GM21576 (cell line): Measurements from ENCODE around the gene RBM39.
"Not testable (repeated sequence)": the region's sequence is repeated elsewhere in the genome, so short reads cannot be mapped to it uniquely, and the experiment has no call there.

Source experiments
- ATAC-seq: cut with Tn5 transposase; IDR thresholded peaks from one replicate; pipeline ENCODE4 v1.9.1; 2021; ENCODE audit warnings: mild to moderate bottlenecking, moderate library complexity; ENCODE audit not compliant: unreplicated experiment

Gene RBM39

GRCh38 chr20:35741892-35742740 is at the start of gene RBM39:
TSS of gene RBM39 (minus strand) at chr20:35742260. CDS start at chr20:35740874, 1,386 bp downstream.
- peak; percentile 79 for ATAC-seq

- no peak for ATAC-seq
These were observed 49.8 kb upstream of the RBM39 start for GRCh38 chr20:35791821-35792220.

DNA sequence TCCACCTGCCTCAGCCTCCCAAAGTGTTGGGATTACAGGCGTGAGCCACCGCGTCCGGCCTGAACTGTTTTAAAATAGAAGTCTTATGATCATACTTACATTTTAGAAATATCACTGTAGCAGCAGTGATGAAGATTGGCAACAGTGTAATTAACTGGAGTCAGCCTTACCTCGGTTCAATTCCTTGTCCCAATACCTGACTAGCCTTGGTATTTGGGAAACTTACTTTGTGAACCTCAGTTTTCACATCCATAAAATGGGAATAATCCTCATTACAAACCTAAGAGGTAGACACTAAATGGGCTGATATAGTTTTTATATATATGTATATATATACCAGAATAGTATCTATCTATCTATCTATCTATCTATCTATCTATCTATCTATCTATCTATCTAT is 49.0 kb upstream of the RBM39 start:
- no peak for ATAC-seq

- ATAC-seq, result no peak
These were observed 46.7 kb upstream of the RBM39 start for GRCh38 chr20:35788796-35789195.

- ATAC-seq, result not testable (repeated sequence)
These were observed 43.5 kb upstream of the RBM39 start for GRCh38 chr20:35785541-35785940.

DNA sequence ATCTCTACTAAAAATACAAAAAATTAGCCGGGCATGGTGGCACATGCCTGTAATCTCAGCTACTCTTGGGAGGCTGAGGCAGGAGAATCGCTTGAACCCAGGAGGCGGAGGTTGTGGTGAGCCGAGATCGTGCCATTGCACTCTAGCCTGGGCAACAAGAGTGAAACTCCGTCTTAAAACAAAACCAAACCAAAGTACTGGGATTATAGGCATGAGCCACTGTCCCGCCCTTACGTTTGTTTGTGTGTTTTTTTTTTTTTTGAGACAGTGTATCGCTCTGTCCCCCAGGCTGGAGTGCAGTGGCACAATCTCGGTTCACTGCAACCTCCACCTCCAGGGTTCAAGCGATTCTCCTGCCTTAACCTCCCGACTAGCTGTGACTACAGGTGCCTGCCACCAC is 41.8 kb upstream of the RBM39 start:
- not testable (repeated sequence) for ATAC-seq

- ATAC-seq, result no peak
These were observed 34.5 kb upstream of the RBM39 start for GRCh38 chr20:35776513-35777101.

DNA sequence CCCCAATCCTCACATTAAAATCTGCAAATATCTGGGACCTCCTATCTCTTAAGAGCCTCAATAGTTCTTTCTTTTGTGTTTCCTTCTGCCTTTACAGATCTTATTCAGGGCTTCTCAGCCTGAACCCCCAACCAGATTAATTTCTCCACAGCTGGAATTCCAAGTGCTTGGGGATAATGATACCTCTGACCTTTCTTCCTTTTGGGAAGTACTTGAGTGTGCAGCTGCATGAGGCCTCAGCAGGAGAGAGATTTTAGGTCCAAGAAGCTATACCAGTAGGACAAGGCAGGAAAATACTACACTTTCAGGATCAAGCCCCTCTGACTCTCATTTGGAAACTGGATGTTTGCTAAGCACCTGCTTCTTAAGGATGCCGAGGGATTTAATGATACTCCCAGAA is 32.3 kb upstream of the RBM39 start:
- no peak for ATAC-seq

- ATAC-seq, result no peak
These were observed 31.2 kb upstream of the RBM39 start for GRCh38 chr20:35773154-35773751.

DNA sequence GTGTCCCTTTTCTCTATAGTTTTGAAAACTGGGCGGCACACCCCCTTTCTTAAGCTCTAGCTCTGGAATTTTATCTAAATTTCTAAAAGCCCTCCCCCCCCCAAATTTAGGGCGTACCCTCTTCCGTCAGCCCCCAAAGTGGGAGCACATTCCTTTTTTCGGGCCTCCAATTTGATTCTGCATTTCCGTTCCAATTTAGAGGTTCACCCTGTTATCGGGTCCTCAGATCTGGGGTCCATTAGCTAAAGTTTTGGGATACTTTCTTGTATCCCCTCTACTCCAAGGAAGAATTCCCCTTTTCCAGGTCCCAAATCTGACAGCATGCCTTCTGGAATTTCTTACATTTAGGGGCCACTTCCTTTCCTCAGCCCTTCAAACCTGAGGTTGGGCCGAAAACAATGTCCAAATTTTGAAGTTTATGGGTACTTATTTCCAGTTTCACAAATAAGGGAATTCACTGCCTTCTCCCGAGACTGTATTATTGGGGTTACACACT is 30.6 kb upstream of the RBM39 start:
- no peak for ATAC-seq

DNA sequence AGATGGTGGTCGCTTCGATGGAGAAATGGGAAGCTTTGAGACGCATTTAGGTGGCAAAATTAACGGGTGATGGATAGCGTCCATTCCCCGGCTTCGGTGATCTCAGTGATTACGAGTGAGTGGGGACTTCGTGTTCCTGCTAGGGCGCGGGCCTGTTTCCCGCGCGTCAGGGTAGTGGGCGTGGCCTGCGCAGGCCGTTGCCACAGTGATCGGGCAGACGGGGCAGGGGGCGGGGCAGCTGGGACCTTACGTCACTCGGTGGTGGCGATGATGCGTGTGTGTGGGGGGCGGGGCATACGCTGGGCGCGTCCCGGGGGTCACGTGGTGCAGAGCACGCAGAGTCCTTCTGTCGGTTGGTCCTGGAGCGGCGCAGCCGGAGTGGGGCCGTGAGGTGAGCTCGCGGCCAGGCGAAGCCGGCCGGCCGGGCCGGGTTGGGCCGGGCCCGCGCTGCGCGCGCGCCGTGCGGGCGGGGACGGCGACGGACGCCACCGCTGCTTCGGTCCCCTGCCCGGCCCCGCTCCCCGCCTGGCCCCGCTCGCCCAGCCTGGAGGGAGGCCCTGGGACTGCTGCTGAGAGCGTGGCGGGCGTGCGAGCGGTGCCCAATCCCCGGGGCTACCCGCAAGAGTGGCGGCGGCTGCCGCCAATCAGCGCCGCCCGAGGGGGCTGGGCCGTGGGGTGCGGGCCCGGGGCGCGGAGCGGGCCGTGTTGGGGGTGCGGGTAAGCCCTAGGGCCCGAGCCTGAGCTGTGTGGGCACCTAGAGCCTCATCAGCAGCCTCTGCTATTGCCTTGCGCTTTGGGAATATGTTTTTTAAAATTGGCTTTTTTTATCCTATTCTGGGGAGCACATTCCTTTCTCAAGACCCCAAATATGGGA is 29.9 kb upstream of the RBM39 start, which contains the start of gene PHF20:
Gene PHF20 (plus strand): TSS at position 327 of the 874 bp plus-strand sequence. CDS start 29,508 bp downstream, outside the sequence.
- peak; percentile 72 for ATAC-seq

DNA sequence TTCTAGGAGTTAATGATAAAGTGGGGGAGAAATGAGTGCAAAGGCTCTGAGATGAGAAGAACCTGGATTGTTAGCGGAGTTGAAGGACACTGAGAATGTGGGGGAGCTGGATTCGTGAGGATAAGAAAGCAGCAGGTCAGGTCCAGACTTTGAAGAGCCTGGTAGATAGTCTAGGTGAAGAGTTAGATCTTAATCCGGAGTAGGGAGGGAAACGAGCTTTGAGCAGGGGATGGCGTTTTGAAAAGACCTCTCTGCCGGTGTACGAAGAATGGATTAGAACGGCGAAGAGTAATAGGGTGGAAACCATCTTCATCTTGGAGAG is 29.3 kb upstream of the RBM39 start:
- no peak for ATAC-seq

DNA sequence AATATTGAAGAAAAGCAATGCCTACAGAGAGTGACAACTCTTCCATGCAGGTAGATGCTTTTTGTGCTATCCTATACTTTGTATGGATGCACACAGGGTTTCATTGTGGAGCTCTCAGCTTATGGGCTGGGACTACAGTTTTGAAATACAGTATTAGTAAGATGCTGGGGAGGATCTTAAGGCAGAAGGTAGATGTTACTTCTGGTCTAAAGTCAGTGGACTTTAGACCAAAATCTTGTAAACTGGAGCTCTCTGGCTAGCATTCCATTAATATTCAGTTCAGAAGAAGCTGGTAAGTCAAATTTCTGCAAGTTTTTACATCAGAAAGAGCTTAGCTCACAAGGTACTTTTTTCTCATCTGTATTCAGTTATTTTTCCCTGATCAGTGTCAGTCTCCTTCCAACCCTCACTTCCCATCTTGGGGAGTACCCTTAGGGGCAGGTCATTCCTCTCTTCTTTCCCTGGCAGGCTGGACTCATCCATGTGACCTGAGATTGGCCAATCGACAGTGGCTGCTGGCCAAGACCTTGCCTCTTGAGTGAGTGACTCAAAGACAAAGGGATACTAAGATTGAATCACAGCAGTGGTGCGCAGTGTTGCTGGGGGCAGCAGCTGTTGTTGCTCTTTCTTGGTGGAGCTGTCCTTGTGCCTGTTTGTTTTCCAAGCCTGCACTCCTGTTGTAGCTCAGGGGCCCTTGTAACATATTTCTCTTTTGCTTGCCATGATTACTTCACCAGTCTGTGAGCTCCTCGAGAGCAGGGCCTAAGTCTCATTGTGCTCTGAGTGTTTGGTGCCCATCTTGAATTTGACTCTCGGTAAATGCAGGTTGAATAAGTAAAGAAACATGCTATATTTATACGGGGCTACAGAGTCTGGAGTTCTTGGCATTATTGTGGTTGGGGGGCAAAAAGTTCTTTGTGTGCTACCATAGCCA is 26.9 kb upstream of the RBM39 start:
- ATAC-seq, result no peak

- ATAC-seq, result peak; percentile 56
These were observed 25.8 kb upstream of the RBM39 start for GRCh38 chr20:35767683-35768481.

DNA sequence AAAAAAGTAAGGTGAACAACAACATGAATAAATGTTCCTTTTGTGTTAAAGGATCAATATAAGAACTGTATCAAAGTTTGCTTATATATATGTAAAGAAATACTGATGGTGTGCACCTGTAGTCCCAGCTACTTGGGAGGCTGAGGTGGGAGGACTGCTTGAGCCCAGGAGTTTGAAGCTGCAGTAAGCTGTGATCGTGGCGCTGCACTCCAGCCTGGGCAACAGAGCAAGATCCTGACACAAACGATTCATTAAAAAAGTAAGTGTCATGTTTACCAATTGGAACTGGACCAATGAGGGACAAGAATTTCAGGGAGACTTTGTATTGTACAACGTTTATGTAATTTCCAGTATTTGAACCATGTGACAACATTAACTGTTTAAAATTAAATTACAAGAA is 24.8 kb upstream of the RBM39 start:
- ATAC-seq, result no peak

DNA sequence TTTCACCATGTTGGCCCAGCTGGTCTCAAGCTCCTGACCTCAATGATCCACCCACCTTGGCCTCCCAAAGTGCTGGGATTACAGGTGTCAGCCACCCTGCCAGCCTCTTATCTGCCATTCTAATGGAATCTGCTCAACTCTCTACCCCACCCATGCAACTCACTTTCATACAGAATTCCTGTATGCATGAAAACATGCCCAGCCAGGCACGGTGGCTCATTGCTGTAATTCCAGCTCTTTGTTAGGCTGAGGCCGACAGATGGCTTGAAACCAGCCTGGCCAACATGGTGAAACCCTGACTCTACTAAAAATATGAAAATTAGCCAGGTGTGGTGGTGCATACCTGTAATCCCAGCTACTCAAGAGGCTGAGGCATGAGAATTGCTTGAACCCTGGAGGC is 22.9 kb upstream of the RBM39 start:
- ATAC-seq, result not testable (repeated sequence)

DNA sequence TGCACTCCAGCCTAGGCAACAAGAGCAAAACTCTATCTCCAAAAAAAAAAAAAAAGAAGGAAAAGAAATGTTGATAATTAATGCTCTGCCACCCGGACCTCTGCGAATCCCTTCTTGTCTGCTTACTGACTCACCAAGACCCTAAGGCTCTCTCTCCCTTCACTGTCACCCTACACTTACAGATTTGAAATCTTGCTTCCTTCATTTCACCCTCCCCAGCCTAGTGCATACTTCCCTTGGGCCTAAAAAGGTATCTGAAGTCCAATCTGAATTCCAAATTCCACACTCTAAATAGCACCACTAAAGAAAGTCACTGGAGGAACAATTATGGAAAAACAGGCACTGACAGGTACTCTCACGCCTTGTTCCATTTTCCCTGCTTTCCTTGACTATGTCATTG is 20.4 kb upstream of the RBM39 start:
- ATAC-seq, result no peak

GRCh38 chr20:35761548-35761947 is 19.5 kb upstream of the RBM39 start:
- ATAC-seq, result not testable (repeated sequence)

DNA sequence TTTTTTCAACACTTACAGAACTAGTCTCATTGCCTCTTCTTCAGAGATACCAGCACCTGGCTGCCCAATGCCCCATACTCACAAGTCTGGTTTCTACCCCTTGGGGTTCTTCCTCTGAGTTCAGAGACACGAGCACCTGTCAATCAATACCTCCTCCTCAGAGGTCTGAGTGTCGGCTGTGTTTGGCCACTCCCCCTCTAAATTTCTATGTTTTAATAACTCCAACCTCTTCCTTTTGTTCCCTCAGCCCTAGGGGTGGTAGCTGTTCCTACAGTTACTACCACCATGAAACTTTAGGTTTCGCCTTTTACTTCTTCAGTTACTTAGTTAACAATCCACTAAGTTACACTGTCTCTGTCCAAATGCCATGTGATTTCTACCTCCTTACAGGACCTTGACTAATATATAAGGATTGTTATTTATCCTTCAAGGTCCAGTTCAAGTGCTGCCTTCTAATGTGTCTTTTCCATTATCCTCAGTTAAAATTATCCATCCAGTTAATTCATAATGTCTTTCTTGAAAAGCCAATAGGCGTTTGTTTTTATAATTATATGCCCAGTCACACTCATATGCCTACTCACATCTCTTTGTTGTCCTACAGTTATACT is 15.1 kb upstream of the RBM39 start:
- no peak for ATAC-seq
